Esophagus muscularis mucosa (tissue), 4 donors: ENCODE results near the gene SHLD1. TPM values are rescaled to one million over a fixed set of nuclear protein-coding genes. Genes with fewer than 3 reads are reported as not detected.

Experiments
- DNase-seq: peaks from one replicate; pipeline ENCODE4 v3.0.0-alpha.2; 2017; ENCODE audit errors: extremely low spot score
- H3K27ac ChIP-seq, 4 donors: fragments of 200-600 bp; sonication (generic); replicated peaks in 1 of 4; 1 replicate in 3 of 4; 2 replicates in 1 of 4; pipeline ENCODE4 v1.5.1; 2016 to 2019; ENCODE audit warnings: mild to moderate bottlenecking in 1 of 4
- H3K27me3 ChIP-seq, 4 donors: fragments of 200-600 bp; sonication (generic); one replicate each; pipeline versions ENCODE4 v1.5.1 to v1.6.0; 2016 to 2019
- H3K36me3 ChIP-seq, 4 donors: fragments of 200-600 bp; sonication (generic); one replicate each; pipeline ENCODE4 v1.5.1; 2016 to 2019
- H3K4me1 ChIP-seq, 4 donors: fragments of 200-600 bp; sonication (generic); one replicate each; pipeline ENCODE4 v1.5.1; 2016 to 2019
- H3K4me3 ChIP-seq, 4 donors: fragments of 200-600 bp; sonication (generic); 1 replicate in 2 of 4; 2 replicates in 2 of 4; pipeline ENCODE4 v1.5.1; 2016 to 2019; ENCODE audit warnings: mild to moderate bottlenecking in 4 of 4, moderate library complexity in 1 of 4
- H3K9me3 ChIP-seq, 4 donors: fragments of 200-600 bp; sonication (generic); 1 replicate in 3 of 4; 2 replicates in 1 of 4; pipeline ENCODE4 v1.5.1; 2016 to 2019
- EP300 ChIP-seq: sonication (generic); formaldehyde crosslinking; IDR thresholded peaks from one replicate; pipeline ENCODE4 v1.6.1; 2017; ENCODE audit warnings: antibody characterized with exemption
- POLR2A ChIP-seq: fragments of 450-650 bp; IDR thresholded peaks from one replicate; pipeline ENCODE4 v1.6.1; 2017; ENCODE audit warnings: antibody characterized with exemption, moderate library complexity, mild to moderate bottlenecking, low read depth
- POLR2AphosphoS5 ChIP-seq, 2 donors: sonication (generic); formaldehyde crosslinking; IDR thresholded peaks; one replicate each; pipeline ENCODE4 v1.6.1; 2017; ENCODE audit warnings: antibody characterized with exemption in 2 of 2
- WGBS: methylation state at CpG from one replicate; pipeline ENCODE4 v1.1.5; 2018; 5-methylcytosine and 5-hydroxymethylcytosine counted together
- intact Hi-C: fragments of 100-400 bp; cut with DNase I; formaldehyde crosslinking; loops from one replicate; pipeline ENCODE4 v1.15.1; 2023
- total RNA-seq, 4 donors: library from RNA; depleted of rRNA; stranded (reverse); fragments of >200 nt; gene quantifications; one replicate each; pipeline versions ENCODE4 v1.1.0 to v1.2.1, GENCODE V29; 2016
- TF ChIP-seq, protein P1 (sequence below), 3 experiments: fragments of 200-600 bp in 2 of 3; fragments of 450-650 bp in 1 of 3; sonication (generic) in 2 of 3; IDR thresholded peaks; one replicate each; pipeline ENCODE4 v1.5.1; 2017 to 2019; ENCODE audit warnings: antibody characterized with exemption in 3 of 3, mild to moderate bottlenecking in 2 of 3, moderate library complexity in 1 of 3

SHLD1 gene
- total RNA-seq, 4 donors from 2014 or later = 1.7 to 4.6 (median 2.6) TPM

GRCh38 chr20:5864873-5865587 is 114.8 kb downstream of the SHLD1 start:
- peak overlapping the region in 2 of 4 donors; percentile 13 to 57 for H3K27ac ChIP-seq
- no peaks in the 10 kb centered on the region for H3K9me3 ChIP-seq
- intact Hi-C loops = no loop called here
- no peak overlapping the region for H3K4me3 ChIP-seq
- H3K27me3 ChIP-seq = no peaks in the 10 kb centered on the region
- H3K4me1 ChIP-seq = peaks cover 27 to 39% (median 33%) of the 10 kb centered on the region in 4 donors
- DNase-seq = no peak
- peaks cover 0 to 3% (median 0%) of the 10 kb centered on the region in 4 donors for H3K36me3 ChIP-seq
- WGBS = 29% methylated on average over 10 of the region's 10 CpGs
- TF ChIP-seq POLR2AphosphoS5 (IDR thresholded peaks at IDR 0.05) = no peak

GRCh38 chr20:5865604-5866003 is 115.4 kb downstream of the SHLD1 start:
- H3K4me1 ChIP-seq = peaks cover 27 to 39% (median 34%) of the 10 kb centered on the region in 4 donors
- DNase-seq = no peak
- no peak overlapping the region for H3K27ac ChIP-seq
- 94% methylated on average over 2 of the region's 2 CpGs for WGBS
- H3K4me3 ChIP-seq = no peak overlapping the region
- H3K9me3 ChIP-seq = no peaks in the 10 kb centered on the region
- no peaks in the 10 kb centered on the region for H3K27me3 ChIP-seq
- intact Hi-C loops = no loop called here
- peaks cover 0 to 3% (median 0%) of the 10 kb centered on the region in 4 donors for H3K36me3 ChIP-seq
- no peak for TF ChIP-seq POLR2AphosphoS5 (IDR thresholded peaks at IDR 0.05)
- TF ChIP-seq EP300 = no peak
- no peak for TF ChIP-seq POLR2A
- TF ChIP-seq, protein P1, sequence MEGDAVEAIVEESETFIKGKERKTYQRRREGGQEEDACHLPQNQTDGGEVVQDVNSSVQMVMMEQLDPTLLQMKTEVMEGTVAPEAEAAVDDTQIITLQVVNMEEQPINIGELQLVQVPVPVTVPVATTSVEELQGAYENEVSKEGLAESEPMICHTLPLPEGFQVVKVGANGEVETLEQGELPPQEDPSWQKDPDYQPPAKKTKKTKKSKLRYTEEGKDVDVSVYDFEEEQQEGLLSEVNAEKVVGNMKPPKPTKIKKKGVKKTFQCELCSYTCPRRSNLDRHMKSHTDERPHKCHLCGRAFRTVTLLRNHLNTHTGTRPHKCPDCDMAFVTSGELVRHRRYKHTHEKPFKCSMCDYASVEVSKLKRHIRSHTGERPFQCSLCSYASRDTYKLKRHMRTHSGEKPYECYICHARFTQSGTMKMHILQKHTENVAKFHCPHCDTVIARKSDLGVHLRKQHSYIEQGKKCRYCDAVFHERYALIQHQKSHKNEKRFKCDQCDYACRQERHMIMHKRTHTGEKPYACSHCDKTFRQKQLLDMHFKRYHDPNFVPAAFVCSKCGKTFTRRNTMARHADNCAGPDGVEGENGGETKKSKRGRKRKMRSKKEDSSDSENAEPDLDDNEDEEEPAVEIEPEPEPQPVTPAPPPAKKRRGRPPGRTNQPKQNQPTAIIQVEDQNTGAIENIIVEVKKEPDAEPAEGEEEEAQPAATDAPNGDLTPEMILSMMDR (IDR thresholded peaks at IDR 0.05) = no peak

DNA sequence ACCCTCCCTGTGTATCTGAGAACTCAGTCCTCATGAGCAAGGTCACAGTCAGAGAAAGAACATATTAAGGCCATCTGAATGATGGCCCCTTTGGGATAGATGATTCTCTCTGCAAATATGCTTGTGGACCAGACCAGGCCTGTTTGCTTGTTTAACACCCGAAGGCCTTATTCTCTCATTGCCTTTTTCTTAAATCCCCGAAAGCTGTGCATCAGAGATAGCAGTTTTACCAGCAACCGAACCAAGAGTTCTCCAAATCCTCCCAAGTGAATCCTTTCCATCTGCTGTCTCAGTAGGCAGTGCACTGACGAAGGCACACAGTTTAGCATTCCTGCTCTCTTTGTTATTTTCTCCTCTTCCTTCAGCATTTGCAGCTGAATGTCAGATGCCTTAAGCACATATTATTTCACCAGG is 120.4 kb downstream of the SHLD1 start:
- Histone ChIP-seq H3K4me1 (peaks cover 0 to 5% (median 2%) of the 10 kb centered on the region in 4 donors), H3K36me3 (no peaks in the 10 kb centered on the region), H3K9me3 (no peaks in the 10 kb centered on the region), H3K4me3 (no peak overlapping the region), H3K27ac (no peak overlapping the region), H3K27me3 (no peaks in the 10 kb centered on the region)
- intact Hi-C loops = no loop called here
- TF ChIP-seq, protein P1 (IDR thresholded peaks at IDR 0.05) = no peak
- TF ChIP-seq POLR2AphosphoS5 (IDR thresholded peaks at IDR 0.05) (no peak), POLR2A (no peak), EP300 (no peak)
- DNase-seq = no peak
- 72% methylated on average over 4 of the region's 4 CpGs for WGBS

- WGBS = 66% methylated on average over 5 of the region's 6 CpGs
- TF ChIP-seq POLR2AphosphoS5 (IDR thresholded peaks at IDR 0.05) = no peak
- H3K4me3 ChIP-seq = no peak overlapping the region
Observed at GRCh38 chr20:5871459-5872410, 121.5 kb downstream of the SHLD1 start.

GRCh38 chr20:5877128-5877527 is 126.9 kb downstream of the SHLD1 start:
- Histone ChIP-seq H3K9me3 (peaks cover 0 to 8% (median 0%) of the 10 kb centered on the region in 4 donors), H3K4me3 (no peak overlapping the region), H3K4me1 (no peaks in the 10 kb centered on the region), H3K27ac (no peak overlapping the region), H3K27me3 (peaks cover 0 to 7% (median 0%) of the 10 kb centered on the region in 4 donors), H3K36me3 (no peaks in the 10 kb centered on the region)
- no peak for TF ChIP-seq POLR2AphosphoS5 (IDR thresholded peaks at IDR 0.05)
- no peak for TF ChIP-seq EP300
- no peak for TF ChIP-seq POLR2A
- TF ChIP-seq, protein P1 (IDR thresholded peaks at IDR 0.05) = no peak
- no peak for DNase-seq
- WGBS = 84% methylated on average over 4 of the region's 4 CpGs
- intact Hi-C loops = no loop called here

More at GRCh38 chr20:5871459-5872410, 121.5 kb downstream of the SHLD1 start:
- DNase-seq = no peak
- Histone ChIP-seq H3K36me3 (no peaks in the 10 kb centered on the region), H3K9me3 (peaks cover 0 to 4% (median 0%) of the 10 kb centered on the region in 4 donors), H3K4me1 (peaks cover 0 to 4% (median 0%) of the 10 kb centered on the region in 4 donors), H3K27ac (no peak overlapping the region), H3K27me3 (no peaks in the 10 kb centered on the region)
- intact Hi-C loops = no loop called here
